Skeletal muscle cell (primary cell): ENCODE results near the gene CD3E.
A peak's percentile ranks its signal among the peaks of the same experiment; 100 is the strongest.
"Not testable (repeated sequence)": the region's sequence is repeated elsewhere in the genome, so short reads cannot be mapped to it uniquely, and the experiment has no call there.

ENCODE experiments used
- DNase-seq: peaks from one replicate; pipeline ENCODE4 v3.0.0-alpha.2; 2010; ENCODE audit warnings: low read depth
- H3K4me3 ChIP-seq: 2 replicates; pipeline ENCODE4 v1.5.1; 2011; ENCODE audit warnings: low read depth, mild to moderate bottlenecking, control low read depth, low read length, moderate library complexity

Gene CD3E

GRCh38 chr11:118287006-118287405, 17.5 kb upstream of the CD3E start:
- H3K4me3 ChIP-seq = no peak overlapping the region
- DNase-seq = no peak

- H3K4me3 ChIP-seq = no peak overlapping the region
- no peak for DNase-seq
Measured at GRCh38 chr11:118289401-118289800, 15.1 kb upstream of the CD3E start.

GRCh38 chr11:118290923-118291322, 13.6 kb upstream of the CD3E start:
- DNase-seq = no peak
- no peak overlapping the region for H3K4me3 ChIP-seq

GRCh38 chr11:118291477-118292135, 12.9 kb upstream of the CD3E start:
- no peak overlapping the region for H3K4me3 ChIP-seq
- peak; percentile 4 for DNase-seq

GRCh38 chr11:118294053-118294452, 10.5 kb upstream of the CD3E start:
- no peak for DNase-seq
- H3K4me3 ChIP-seq = no peak overlapping the region

- no peak for DNase-seq
Measured at GRCh38 chr11:118295199-118295598, 9.3 kb upstream of the CD3E start.

GRCh38 chr11:118295815-118296454, 8.6 kb upstream of the CD3E start:
- H3K4me3 ChIP-seq = no peak overlapping the region
- no peak for DNase-seq

More at GRCh38 chr11:118295199-118295598, 9.3 kb upstream of the CD3E start:
- no peak overlapping the region for H3K4me3 ChIP-seq

- DNase-seq = no peak
- no peak overlapping the region for H3K4me3 ChIP-seq
Measured at GRCh38 chr11:118301600-118302195, 2.8 kb upstream of the CD3E start.

- no peak for DNase-seq
- no peak overlapping the region for H3K4me3 ChIP-seq
Measured at GRCh38 chr11:118304227-118304567, 333 bp upstream of the CD3E start.

GRCh38 chr11:118305726-118306125, 1.2 kb downstream of the CD3E start:
- H3K4me3 ChIP-seq = no peak overlapping the region

GRCh38 chr11:118306556-118306955, 2.0 kb downstream of the CD3E start:
- no peak for DNase-seq
- no peak overlapping the region for H3K4me3 ChIP-seq

More at GRCh38 chr11:118305726-118306125, 1.2 kb downstream of the CD3E start:
- no peak for DNase-seq

GRCh38 chr11:118308995-118309528, 4.5 kb downstream of the CD3E start:
- not testable (repeated sequence) for DNase-seq, H3K4me3 ChIP-seq

GRCh38 chr11:118310271-118310670, 5.7 kb downstream of the CD3E start:
- no peak for DNase-seq
- no peak overlapping the region for H3K4me3 ChIP-seq

- DNase-seq = no peak
- no peak overlapping the region for H3K4me3 ChIP-seq
Measured at GRCh38 chr11:118310781-118311485, 6.4 kb downstream of the CD3E start.

- H3K4me3 ChIP-seq = no peak overlapping the region
Measured at GRCh38 chr11:118311518-118311917, 7.0 kb downstream of the CD3E start.

GRCh38 chr11:118312328-118312727, 7.8 kb downstream of the CD3E start:
- H3K4me3 ChIP-seq = no peak overlapping the region
- DNase-seq = no peak

More at GRCh38 chr11:118311518-118311917, 7.0 kb downstream of the CD3E start:
- no peak for DNase-seq

- no peak for DNase-seq
- H3K4me3 ChIP-seq = no peak overlapping the region
Measured at GRCh38 chr11:118313242-118313641, 8.7 kb downstream of the CD3E start.

- no peak for DNase-seq
- H3K4me3 ChIP-seq = no peak overlapping the region
Measured at GRCh38 chr11:118314988-118315411, 10.5 kb downstream of the CD3E start.

GRCh38 chr11:118318124-118318523, 13.6 kb downstream of the CD3E start:
- no peak overlapping the region for H3K4me3 ChIP-seq
- DNase-seq = no peak
